Activated gamma-delta T cell (primary cell): Measurements from ENCODE around the gene MTA1.

ENCODE experiments used
- DNase-seq: peaks from one replicate; lab custom pipeline; 2025; lab: John Stamatoyannopoulos, UW

Gene MTA1

DNA sequence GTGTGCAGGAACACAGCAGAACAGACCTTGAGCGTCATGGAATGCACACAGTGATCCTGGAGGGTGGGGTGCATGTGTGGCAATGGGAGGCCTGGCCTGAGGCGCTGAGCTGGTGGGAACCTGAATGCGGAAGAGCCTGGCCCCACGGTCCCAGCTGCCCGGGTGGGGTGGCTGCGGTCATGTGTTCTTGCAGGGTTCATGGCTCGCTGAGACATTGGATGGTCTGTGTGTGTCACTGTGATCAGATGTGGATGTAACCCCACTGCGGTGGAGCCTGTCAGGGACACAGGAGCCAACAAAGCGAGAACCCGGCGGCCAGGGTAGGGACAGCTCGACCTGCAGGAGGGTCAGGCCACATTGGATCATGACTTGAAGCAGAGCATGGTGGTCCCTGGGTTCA lies 23.2 kb downstream of the MTA1 start:
- no peak for DNase-seq

DNA sequence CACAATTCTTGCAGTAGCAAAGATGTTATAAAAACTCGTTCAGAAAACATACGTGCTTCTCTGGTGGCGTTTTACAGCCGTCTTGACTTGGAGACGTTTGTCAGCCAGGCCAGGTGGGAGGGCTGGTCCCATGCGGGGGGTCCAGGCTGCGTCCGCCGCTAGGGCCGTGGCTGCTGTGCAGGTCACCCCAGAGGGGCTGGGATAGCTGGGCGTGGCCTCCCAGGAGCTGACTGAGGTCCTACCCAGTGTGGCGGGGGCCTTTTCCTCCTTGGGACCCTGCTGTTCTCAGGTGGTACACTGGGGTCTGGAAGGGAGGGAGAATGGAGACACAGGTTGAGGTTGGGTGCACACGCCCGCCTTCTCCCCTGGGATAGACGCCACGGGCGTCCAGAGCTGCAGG lies 25.2 kb downstream of the MTA1 start:
- no peak for DNase-seq

DNA sequence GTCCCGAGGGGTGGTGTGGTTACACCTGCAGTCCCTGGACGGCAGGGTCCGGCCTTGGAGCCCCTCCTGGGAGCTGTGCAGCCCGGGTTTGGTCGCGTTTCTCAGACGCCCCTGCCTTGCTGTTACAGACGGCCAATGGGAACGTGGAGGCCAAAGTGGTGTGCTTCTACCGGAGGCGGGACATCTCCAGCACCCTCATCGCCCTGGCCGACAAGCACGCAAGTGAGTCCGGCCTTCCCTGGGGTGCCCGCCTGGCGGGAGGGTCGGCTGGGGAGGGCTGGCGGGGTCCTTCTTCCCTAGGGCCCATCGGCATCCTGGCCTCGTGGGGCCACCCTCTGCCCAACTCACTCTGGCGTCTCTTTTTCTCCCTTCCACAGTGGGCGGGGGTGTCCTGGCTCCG lies 25.7 kb downstream of the MTA1 start:
- no peak for DNase-seq

DNA sequence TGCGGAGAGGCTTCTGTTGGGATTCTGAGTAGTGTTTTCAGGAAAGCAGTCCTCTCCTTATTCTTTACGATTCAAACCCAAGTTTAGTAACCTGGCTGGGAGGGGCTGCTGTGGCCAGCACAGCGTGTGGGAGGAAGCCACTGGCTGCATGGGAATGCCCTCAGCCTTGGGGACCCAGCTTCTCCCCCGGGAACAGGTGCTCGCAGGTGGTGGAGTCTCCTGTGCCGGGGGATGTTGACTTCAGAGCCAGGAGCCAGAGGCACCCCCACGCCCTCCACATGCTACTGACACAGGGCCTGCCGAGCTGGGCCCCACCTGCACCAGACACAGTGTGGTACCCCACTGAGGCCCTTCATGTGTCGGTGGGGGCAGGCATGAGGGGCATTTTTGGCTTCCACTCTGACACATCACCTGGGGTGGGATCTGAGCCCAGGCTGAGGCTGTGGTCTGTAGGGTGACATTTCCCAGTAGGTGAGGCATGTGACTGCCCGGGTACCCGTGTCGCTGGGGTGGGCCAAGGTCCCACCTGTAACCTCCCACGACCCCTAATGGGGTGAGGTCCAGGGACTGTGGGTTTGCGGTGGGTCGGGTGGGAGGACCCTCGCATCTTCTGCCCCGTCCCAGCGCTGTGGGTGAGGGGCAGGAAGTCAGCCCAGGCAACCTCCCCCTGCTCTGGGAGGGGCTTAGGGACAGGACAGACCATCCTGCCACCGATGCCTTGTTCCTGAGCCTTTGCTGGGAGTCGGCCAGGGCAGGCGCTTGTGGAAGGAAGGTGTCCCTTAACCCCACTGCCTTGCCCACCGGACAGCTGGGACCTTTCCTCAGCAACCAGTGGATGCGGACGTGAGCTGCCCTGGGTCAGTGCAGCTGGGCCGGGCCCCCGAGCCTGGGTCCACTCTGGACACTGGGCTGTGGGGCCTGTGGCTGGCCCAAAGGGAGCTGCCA lies 26.5 kb downstream of the MTA1 start:
- no peak for DNase-seq

DNA sequence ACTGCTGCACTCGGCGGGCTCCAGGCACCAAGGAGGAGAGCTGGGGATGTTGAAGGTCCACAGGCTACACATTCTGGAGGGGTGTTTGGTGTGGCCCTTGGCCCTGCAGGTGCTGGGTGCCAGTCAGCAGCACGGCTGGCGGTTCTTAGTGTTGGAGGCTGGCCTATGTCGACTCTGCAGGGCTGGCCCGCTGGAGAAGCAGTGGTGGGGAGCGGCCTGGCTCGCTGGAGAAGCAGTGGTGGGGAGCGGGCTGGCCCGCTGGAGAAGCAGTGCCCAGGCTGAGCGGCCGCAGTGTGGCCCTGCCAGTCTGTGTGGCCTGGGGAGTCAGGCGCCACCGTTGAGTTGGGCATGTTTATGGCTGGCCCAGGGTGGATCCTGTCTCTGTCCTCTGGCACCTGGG lies 27.3 kb downstream of the MTA1 start:
- DNase-seq: no peak

DNA sequence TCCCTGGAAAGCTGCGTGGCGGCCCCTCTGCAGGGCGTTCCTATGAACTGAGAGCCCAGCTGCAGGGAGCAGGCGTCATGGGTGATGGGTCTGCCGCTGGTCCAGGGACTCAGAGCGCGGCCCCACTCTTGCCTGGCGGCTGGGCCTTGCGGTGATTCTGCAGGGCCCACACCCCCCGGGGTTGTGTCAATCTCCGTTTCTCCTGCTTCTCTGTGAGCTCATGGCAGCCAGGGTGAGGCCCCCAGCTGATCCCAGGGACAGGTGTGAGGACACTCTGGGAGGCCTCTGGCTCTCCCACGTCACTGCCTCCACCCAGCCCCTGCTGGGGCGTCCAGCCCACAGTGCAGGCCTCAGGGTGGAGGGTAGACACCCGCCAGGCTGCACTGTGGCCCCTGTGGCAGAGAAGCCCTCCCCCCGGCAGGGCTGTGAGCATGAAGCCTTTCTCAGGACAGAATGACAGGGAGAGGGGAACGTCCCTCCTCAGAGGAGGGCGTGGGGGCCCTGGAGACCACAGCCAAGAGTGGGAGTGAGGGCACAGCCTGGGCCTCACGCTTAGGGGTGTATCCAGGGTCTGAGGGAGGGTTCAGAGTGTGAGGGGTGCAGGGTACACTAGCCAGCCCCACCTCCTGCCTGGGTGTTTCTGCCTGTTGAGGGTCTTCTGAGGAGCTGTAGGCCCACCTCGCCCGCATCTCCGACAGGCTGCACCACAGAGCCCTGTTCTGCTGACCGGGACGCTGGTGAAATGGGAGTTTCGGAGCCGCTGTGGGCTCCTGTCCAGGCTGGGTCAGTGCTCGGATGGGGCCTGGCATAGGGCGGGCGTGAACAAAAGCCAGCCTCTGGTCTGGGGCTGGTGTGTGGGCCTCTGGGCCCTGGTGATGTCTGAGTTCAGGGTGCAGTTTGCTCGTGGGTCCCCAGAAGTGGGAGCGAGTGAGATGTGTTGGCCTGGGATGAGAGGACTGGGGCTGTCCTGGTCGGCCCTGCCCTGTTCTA lies 28.3 kb downstream of the MTA1 start:
- no peak for DNase-seq

DNA sequence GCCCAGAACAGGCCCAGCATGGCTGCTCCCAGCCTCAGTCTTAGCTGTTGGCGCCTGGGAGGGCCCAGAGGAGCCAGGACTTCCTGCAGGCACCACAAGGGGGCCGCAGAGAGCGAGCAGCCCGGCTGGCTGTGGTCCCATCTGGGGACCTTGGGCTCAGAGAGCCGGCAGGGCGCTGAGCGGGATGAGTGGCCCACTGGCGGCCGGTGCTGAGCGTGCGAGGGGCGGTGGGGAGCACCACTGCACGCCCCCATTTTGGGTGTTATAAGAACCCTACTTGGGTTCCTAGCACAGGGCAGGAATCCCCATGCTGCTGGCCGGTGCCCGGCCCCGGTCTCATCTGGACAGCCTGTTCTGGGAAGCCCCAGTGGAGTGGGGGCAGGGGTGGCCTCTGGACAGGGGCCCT lies 29.1 kb downstream of the MTA1 start:
- DNase-seq: peak; percentile 36

DNA sequence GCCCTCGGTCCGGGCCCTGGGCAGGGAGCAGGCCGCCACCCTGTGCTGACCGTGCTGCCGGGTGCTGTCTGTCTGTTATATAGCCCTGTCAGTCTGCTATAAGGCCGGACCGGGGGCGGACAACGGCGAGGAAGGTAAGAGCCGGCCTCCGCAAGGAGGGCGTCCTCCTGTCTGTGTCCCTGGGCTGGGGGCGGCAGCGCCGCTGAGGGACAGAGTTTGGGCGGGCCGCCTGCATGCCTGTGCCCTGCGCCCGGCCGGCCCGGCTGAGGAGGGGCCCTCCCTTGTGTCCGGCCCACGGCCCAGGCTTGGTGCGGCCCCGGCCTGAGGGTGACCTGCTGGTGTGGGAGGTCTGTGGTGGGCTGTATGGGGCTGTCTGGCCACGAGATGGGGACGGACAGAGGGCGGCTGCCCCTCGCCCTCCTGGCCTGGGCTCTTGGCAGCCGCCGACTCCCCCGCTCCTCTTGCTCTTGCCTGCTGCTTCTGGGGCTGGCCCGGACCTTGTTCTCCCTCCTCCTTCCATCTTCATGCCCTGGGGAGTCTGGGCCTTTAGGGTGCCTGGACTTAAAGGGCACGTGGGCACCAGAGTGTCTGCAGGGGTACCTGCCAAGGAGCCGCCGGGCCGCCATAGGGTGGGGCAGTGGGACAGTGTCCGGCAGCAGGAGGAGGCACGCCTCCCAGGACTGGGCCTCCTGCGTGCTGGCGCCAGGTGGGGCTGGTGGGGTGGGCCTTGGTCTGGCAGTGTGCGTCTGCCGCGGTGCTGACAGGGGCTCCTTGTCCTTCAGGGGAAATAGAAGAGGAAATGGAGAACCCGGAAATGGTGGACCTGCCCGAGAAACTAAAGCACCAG lies 29.9 kb downstream of the MTA1 start:
- DNase-seq: no peak

DNA sequence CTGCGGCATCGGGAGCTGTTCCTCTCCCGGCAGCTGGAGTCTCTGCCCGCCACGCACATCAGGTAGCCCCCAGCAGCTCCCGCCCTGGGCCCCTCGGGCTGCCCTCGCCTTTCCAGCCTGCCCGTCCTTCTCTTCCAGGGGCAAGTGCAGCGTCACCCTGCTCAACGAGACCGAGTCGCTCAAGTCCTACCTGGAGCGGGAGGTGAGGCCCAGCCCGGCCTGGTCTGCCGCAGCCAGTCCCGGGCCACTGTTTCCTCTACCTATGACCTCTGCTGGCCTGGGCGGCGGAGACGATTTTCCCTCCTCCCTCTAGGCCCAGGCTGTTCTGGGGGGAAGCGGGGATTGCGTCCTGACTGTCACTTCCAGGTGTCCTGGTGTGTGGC lies 30.5 kb downstream of the MTA1 start:
- no peak for DNase-seq

DNA sequence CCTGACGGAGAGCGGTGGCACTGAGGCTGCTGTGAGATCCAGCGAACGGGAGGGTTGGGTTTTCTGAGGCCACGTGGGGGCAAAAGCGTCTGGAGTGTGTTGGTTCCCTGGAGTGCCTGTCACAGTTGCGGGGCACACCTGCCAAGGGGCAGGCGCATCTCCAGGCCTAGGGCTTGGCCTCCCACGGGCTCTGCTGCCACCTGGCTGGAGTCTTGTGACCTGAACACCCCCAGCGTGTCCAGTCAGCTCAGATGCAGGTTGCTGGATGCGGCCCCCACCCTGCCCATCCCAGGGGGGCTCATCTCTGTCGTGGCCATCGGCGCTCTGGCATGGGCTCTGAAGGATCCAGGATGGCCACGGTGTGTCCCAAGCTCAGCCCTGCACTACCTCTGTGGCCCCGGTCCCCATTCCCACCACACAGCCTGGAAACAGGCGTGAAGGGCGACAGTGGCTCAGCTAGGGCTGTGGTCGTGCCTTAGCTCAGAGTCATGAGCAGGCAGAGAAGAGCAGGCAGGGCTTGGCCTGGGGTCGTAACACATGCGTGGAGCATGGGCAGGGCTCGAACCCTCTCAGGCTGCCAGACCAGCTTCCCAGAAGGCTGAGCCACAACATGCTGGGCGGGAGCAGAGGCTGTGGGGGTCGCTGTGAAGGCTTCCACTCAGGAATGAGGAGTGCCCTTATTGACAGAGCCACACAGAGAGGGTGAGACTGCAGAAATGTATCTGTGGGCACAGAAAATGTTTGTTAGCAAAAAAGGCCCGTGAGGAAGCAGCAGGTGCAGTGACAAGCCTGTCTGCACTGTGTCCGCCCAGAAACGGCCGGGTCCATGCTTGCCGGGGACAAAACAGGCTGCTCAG lies 31.5 kb downstream of the MTA1 start:
- DNase-seq: no peak

DNA sequence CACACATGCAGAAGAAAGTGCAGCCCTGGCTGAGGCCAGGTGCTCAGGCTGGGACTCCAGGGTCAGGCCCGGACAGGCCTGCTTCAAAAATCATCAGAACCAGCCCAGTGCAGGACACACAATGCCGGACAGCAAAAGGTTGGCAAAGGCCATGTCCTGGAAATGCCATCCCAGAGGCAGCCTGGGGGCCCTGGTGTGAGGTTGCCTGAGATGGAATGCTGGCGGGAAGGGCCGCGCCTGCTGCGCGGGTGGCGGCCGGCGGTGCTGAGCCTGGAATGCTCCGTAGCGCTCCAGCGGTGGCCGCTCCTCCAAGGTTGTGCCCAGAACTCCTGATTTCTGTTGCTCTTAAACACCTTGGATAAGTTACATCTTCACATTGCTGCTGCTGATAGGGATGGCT lies 33.3 kb downstream of the MTA1 start:
- no peak for DNase-seq

DNA sequence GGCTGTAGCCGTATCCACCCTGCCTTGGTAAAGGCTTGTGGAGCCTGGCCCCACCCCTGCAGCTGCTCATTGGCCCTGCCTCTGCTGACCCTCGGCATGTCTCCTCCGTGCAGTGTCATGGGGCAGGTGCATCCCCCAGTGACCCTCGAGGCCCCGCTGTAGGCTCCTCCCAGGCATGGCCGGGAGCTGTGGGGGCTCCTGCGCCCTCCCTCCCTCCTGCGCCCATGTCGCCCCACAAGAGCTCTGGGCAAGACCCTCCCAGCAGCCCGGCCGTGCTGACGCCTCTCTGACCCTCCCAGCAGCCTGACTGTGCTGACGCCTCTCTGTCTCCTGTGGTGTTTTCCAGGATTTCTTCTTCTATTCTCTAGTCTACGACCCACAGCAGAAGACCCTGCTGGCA lies 34.2 kb downstream of the MTA1 start:
- DNase-seq: no peak

DNA sequence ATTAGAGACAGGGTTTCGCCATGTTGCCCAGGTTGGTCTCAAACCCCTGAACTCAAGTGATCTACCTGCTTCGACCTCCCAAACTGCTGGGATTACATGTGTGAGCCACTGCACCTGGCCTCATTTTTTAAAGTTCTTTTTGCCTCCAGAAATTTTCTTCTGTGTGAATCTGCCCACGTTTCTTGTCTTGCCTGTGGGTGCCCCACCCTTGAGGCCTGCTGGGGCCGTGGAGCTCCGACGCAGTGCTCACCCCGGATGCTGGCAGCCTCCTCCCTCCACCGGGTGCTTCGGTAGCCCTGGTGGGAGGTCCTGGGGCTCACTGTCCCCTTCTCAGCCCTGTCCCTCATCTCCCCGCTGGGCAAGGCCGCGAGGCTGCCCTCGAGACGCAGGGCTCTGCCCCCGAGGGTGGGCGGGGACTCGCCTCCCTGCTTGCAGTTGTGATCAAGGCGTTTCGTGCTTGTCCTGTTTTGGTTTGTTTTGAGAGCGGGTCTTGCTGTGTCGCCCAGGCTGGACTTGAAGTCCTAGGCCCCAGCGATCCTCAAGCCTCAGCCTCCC lies 35.5 kb downstream of the MTA1 start:
- no peak for DNase-seq

DNA sequence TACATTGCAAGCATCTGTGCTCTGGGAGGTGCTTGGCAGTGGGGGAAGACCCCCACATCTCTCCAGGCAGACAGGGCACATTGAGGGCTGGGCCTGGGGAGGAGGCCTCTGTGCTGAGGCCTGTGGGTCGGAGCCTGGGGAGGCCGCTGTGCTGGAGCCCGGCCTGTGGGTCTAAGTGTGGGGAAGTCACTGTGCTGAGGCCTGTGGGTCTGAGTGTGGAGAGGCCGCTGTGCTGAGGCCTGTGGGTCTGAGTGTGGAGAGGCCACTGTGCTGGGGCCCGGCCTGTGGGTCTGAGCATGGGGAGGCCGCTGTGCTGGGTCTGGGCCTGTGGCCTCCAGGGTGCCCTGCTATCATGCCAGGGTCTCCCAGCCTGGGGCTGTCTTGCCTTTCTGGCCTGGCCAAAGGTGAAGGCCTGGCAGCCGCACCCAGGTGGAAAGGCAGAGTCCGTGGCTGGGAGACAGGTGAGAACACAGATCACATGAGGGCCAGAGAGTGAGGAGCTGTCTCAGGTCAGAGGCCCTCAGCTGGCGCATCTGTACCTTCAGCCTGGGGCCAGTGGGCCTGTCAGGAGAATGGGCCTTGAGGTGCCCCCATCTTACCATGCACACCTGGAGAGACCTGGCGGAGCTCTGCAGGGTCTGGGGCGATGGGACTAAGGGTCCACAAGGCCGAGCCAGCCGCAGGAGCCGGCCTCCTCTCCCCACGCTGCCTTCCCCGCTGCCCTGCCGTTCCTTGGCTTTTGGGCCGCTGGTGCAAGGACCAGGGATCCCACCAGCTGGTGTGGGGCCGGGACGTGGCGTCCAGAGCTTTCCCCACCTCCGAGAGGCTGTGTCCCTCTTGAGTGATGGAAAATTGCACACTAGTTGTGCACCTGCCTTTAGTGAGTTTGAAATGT lies 36.4 kb downstream of the MTA1 start:
- DNase-seq: no peak

DNA sequence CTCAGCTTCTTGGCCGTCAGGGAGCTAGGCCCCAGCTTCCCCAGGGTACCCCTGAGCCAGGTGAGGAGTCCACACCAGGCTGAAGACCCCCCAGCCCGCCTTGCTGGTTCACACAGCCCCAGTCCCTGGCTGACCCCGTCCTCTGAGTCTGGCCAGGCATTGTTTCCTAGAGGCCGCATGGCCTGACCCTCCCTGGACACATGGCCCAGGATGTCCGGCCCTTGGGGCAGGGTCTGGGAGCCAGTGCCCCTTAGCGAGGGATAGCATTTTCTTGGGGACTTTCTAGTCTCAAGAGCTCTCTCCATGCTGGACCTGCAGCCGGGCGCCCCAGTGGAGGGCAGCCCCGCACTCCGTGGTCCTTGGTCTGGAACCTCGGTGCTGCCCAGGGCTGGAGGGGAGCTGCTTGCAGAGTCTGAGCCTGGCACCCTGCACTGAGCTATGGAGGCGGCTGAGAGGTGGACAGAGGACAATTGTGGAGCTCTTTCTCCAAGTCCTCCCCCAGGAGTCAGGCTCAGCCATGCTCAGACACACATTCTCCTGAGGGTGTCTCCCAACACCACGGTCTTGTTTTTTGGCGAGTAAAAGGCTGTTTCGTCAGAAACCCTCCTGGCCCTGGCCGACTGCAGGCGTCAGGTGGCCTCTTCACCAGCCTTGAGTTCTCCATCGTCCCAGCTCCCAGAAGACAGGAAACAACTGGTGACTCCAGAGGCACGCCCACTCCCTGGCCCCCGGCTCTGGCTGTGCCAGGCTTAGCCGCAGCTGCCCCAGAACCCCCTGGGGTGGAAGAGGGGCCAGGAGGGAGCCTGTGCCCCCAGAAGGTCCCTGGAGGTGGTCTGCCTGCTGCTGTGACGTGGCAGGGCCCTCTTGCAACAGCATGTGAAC lies 37.4 kb downstream of the MTA1 start:
- DNase-seq: no peak

DNA sequence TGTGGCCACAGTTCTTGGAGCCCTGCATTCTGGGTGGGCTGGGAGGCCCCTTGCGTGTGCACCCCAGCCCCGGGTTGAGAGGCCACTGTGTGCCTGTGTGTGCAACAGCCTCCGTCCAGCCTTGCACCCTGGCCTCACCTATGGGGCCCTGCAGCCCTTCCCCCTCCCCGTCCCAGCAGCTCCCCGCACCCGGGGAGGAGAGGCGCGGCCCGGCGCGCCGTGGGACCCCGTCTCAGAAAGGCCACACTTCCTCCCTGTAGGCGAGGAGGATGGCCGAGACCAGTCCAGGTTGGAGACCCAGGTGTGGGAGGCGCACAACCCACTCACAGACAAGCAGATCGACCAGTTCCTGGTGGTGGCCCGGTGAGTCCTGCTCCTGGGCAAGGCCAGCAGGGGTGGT lies 38.4 kb downstream of the MTA1 start:
- DNase-seq: no peak

DNA sequence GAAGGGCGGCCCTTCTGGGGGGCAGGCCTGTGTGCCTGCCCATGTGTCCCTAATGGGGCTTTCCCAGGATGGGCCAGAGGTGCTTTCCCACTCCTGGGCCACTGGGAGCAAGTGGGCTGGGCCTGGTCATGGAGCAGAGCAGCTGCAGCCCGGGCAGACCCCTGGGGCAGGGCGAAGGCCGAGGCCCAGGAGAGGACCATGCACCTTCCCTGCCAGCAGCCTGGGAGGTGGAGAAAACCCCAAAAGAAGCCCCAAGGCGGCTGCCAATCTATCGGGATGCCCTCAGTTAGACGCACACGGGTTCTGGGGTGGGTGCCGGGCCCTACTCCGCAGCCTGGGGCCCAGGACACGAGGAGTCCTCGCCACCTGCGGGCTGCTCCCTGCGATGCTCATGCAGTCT lies 38.9 kb downstream of the MTA1 start:
- no peak for DNase-seq

DNA sequence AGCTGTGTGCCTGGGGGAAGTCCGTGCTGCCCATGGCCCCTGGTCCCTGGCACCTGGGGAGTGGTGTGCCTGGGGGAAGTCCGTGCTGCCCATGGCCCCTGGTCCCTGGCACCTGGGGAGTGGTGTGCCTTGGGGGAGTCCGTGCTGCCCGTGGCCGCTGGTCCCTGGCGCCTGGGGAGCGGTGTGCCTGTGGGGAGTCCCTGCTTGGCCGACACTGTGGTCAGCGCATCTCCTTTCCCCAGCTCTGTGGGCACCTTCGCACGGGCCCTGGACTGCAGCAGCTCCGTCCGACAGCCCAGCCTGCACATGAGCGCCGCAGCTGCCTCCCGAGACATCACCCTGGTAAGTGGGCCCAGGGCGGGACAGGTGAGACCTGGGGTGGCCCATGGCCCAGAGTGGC lies 40.5 kb downstream of the MTA1 start:
- DNase-seq: no peak

DNA sequence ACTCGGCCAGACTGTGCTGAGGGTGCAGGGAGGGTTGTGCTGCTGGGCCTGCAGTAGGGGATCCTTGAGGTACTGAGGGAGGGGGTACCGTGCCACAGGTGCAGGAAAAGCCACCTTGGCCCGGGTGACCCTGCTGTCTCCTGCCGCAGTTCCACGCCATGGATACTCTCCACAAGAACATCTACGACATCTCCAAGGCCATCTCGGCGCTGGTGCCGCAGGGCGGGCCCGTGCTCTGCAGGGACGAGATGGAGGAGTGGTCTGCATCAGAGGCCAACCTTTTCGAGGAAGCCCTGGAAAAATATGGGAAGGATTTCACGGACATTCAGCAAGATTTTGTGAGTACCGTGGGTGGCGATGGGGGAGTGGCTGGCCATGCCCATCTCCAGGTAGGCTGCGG lies 41.0 kb downstream of the MTA1 start:
- DNase-seq: no peak
